H1 (cell line): ENCODE data around the gene MRPS25.

ENCODE experiments used
- CBX5 ChIP-seq: fragments of 300-800, 300-1000 bp; sonication (generic); IDR thresholded peaks from 2 replicates; pipeline ENCODE4 v1.7.1; 2016; ENCODE audit warnings: antibody characterized with exemption, low read length, low read depth
- CEBPB ChIP-seq: IDR thresholded peaks from 2 replicates; pipeline ENCODE4 v1.6.1; 2012; ENCODE audit warnings: low read depth, low read length
- CREB1 ChIP-seq: IDR thresholded peaks from 2 replicates; pipeline ENCODE4 v1.6.1; 2012; ENCODE audit warnings: inconsistent platforms
- HDAC6 ChIP-seq: IDR thresholded peaks from one replicate; pipeline ENCODE4 v1.7.1; 2012; ENCODE audit warnings: low read depth, mild to moderate bottlenecking, inconsistent platforms, low read length, moderate library complexity
- JUN ChIP-seq: IDR thresholded peaks from 2 replicates; pipeline ENCODE4 v1.6.1; 2011; ENCODE audit warnings: low read depth, mild to moderate bottlenecking, improper control_type of control experiment, low read length
- TAF1 ChIP-seq: IDR thresholded peaks from 2 replicates; pipeline ENCODE4 v1.6.1; 2011; ENCODE audit warnings: mild to moderate bottlenecking, low read depth, low read length
- TF ChIP-seq, protein P1 (sequence below), 3 experiments: IDR thresholded peaks; 1 replicate in 2 of 3; 2 replicates in 1 of 3; pipeline versions ENCODE4 v1.5.1 to v1.6.1; 2011; ENCODE audit warnings: low read length in 3 of 3, mild to moderate bottlenecking in 3 of 3, inconsistent platforms in 2 of 3, low read depth in 1 of 3, moderate library complexity in 1 of 3; ENCODE audit not compliant: insufficient read depth in 1 of 3; ENCODE audit errors: control extremely low read depth in 1 of 3

DNA sequence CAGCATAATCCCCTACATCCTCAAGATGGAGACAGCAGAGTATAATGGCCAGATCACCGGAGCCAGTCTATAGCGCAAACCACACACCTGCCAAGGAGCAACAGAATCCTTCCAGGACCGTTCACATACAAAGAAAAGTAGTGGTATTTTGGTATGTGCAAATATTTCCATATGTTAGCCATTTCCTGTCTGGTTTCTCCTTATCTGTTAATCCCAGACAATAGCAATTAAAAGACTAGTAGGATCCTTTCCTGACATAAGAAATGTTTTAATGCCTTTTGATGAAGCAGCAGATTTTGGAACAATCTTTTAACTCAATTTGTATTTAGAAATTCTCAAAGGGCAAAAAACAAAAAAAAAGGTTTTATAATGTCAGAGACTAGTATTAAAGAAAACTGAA lies 22.2 kb downstream of the MRPS25 start:
- TF ChIP-seq CEBPB (no peak), TAF1 (no peak), JUN (no peak), CBX5 (no peak), CREB1 (no peak), HDAC6 (no peak)
- TF ChIP-seq, protein P1, sequence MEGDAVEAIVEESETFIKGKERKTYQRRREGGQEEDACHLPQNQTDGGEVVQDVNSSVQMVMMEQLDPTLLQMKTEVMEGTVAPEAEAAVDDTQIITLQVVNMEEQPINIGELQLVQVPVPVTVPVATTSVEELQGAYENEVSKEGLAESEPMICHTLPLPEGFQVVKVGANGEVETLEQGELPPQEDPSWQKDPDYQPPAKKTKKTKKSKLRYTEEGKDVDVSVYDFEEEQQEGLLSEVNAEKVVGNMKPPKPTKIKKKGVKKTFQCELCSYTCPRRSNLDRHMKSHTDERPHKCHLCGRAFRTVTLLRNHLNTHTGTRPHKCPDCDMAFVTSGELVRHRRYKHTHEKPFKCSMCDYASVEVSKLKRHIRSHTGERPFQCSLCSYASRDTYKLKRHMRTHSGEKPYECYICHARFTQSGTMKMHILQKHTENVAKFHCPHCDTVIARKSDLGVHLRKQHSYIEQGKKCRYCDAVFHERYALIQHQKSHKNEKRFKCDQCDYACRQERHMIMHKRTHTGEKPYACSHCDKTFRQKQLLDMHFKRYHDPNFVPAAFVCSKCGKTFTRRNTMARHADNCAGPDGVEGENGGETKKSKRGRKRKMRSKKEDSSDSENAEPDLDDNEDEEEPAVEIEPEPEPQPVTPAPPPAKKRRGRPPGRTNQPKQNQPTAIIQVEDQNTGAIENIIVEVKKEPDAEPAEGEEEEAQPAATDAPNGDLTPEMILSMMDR (IDR thresholded peaks at IDR 0.05; ENCODE audit: control extremely low read depth in 1 of 3, insufficient read depth in 1 of 3, low read depth in 1 of 3, low read length in 3 of 3) = no peak
